MM.1S (cell line): ENCODE results near the gene PPM1H.

ENCODE experiments used
- CTCF ChIP-seq: fragments of 300-600 bp; sonication (generic); IDR thresholded peaks from 2 replicates; pipeline ENCODE4 v1.5.1; 2016; ENCODE audit warnings: antibody characterized with exemption, low read length, mixed read lengths
- EZH2phosphoT487 ChIP-seq: fragments of 300-600 bp; sonication (generic); IDR thresholded peaks from 2 replicates; pipeline ENCODE4 v1.6.1; 2018; ENCODE audit warnings: antibody characterized with exemption, low read length

GRCh38 chr12:62689042-62689839 is 245.7 kb downstream of the PPM1H start:
- TF ChIP-seq CTCF (no peak), EZH2phosphoT487 (no peak)
